NCI-H446 treated with DMSO at 0.1 percent for 48 hours (cell line): ENCODE data around the gene PHF12.

Experiments used
- DNase-seq: peaks from one replicate; lab custom pipeline; 2025; lab: John Stamatoyannopoulos, UW

The PHF12 gene

DNA sequence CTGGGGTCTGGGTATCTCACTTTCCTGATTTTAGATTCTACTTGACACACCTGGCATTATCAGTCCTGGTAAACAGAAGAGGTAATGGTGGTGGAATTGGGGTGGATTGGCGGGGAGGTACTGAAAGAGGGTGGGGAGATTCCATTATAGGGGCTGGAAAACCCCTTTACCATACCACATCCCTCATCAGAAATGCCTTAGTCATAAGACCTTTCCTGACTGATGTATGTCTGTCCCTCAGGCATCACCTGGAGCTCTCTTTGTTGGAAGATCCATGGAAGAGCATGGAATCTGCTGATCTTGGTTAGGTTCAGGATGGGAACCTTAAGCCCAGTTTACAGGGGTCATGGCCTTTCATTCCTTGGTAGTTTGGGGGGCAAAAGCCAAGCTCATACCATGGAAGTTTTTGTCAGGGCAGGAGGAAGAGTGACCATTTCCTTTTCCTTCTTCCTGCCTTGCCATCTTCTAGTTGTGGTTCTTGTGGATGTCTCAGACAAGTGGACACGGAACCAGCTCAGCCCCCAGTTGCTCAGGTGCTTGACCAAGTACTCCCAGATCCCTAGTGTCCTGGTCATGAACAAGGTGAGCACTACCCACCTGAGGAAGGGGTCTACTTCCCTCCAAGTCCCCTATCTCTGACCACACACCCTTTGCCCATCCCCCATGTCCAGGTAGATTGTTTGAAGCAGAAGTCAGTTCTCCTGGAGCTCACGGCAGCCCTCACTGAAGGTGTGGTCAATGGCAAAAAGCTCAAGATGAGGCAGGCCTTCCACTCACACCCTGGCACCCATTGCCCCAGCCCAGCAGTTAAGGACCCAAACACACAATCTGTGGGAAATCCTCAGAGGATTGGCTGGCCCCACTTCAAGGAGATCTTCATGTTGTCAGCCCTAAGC, 93.2 kb downstream of the PHF12 start:
- no peak for DNase-seq

GRCh38 chr17:28856028-28856574, 95.2 kb downstream of the PHF12 start:
- no peak for DNase-seq

DNA sequence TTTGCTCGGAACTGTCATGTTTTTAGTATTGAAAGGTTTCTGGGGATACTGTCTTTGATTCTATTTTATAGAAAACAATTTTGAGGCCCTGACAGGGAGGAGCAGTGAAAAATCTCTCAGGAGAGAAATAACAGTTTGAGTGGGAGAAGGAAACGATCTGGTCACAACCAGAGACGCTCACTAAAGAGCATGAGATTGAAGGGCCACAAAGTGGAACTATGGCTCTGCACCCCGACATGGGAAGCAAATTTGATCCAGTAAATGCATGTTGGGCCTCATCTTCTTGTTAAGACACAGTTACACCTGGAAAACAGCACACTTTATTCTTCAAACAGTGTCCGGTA, 96.0 kb downstream of the PHF12 start:
- no peak for DNase-seq
